Stimulated activated naive CD4-positive, alpha-beta T cell treated with Interleukin-2 at 50 U/mL for 16 hours (primary cell): ENCODE measurements around the gene PRKCI.
"Not testable (repeated sequence)": the region's sequence is repeated elsewhere in the genome, so short reads cannot be mapped to it uniquely, and the experiment has no call there.

Experiments
- DNase-seq: peaks from one replicate; lab custom pipeline; 2025; lab: John Stamatoyannopoulos, UW

PRKCI gene

GRCh38 chr3:170343859-170344258 lies 121.6 kb downstream of the PRKCI start:
- not testable (repeated sequence) for DNase-seq

GRCh38 chr3:170344971-170345370 lies 122.7 kb downstream of the PRKCI start:
- no peak for DNase-seq

GRCh38 chr3:170346481-170347392 lies 124.5 kb downstream of the PRKCI start:
- DNase-seq: no peak

- DNase-seq: no peak
These were observed 128.5 kb downstream of the PRKCI start for GRCh38 chr3:170350515-170351413.

GRCh38 chr3:170352936-170353335 lies 130.7 kb downstream of the PRKCI start:
- DNase-seq: no peak

GRCh38 chr3:170353485-170353884 lies 131.3 kb downstream of the PRKCI start:
- DNase-seq: no peak

GRCh38 chr3:170354760-170355159 lies 132.5 kb downstream of the PRKCI start:
- DNase-seq: no peak
